ENCODE data around the gene FER.

FER gene

GRCh38 chr5:108925073-108925472 lies 177.4 kb downstream of the FER start:
- Histone ChIP-seq H2AFZ (ENCODE audit: low read depth, low read length) (no peak overlapping the region), H3K4me3 (ENCODE audit: low read length) (no peak overlapping the region), H3K4me1 (ENCODE audit: insufficient read depth, low read length) (no peaks in the 10 kb centered on the region), H3K9me3 (ENCODE audit: low read length) (no peaks in the 10 kb centered on the region), H3K27me3 (ENCODE audit: insufficient read depth, low read length) (no peaks in the 10 kb centered on the region), H3K36me3 (ENCODE audit: insufficient read depth, low read length) (no peaks in the 10 kb centered on the region)

GRCh38 chr5:108930107-108930506 lies 182.4 kb downstream of the FER start:
- Histone ChIP-seq H3K4me3 (ENCODE audit: low read length) (no peak overlapping the region), H3K27me3 (ENCODE audit: insufficient read depth, low read length) (no peaks in the 10 kb centered on the region), H3K4me1 (ENCODE audit: insufficient read depth, low read length) (no peaks in the 10 kb centered on the region), H2AFZ (ENCODE audit: low read depth, low read length) (no peak overlapping the region), H3K9me3 (ENCODE audit: low read length) (peaks cover 2% of the 10 kb centered on the region), H3K36me3 (ENCODE audit: insufficient read depth, low read length) (no peaks in the 10 kb centered on the region)

GRCh38 chr5:108935611-108936010 lies 187.9 kb downstream of the FER start:
- Histone ChIP-seq H3K27me3 (ENCODE audit: insufficient read depth, low read length) (no peaks in the 10 kb centered on the region), H2AFZ (ENCODE audit: low read depth, low read length) (no peak overlapping the region), H3K36me3 (ENCODE audit: insufficient read depth, low read length) (no peaks in the 10 kb centered on the region), H3K4me1 (ENCODE audit: insufficient read depth, low read length) (no peaks in the 10 kb centered on the region), H3K4me3 (ENCODE audit: low read length) (no peak overlapping the region), H3K9me3 (ENCODE audit: low read length) (peaks cover 2% of the 10 kb centered on the region)

- Histone ChIP-seq H2AFZ (ENCODE audit: low read depth, low read length) (no peak overlapping the region), H3K4me3 (ENCODE audit: low read length) (no peak overlapping the region), H3K9me3 (ENCODE audit: low read length) (peaks cover 2% of the 10 kb centered on the region)
Measured at GRCh38 chr5:108937221-108937620, 189.5 kb downstream of the FER start.

GRCh38 chr5:108940506-108940905 lies 192.8 kb downstream of the FER start:
- no peaks in the 10 kb centered on the region for H3K9me3 ChIP-seq (ENCODE audit: low read length)
- no peaks in the 10 kb centered on the region for H3K36me3 ChIP-seq (ENCODE audit: insufficient read depth, low read length)
- no peak overlapping the region for H2AFZ ChIP-seq (ENCODE audit: low read depth, low read length)
- no peaks in the 10 kb centered on the region for H3K4me1 ChIP-seq (ENCODE audit: insufficient read depth, low read length)
- no peaks in the 10 kb centered on the region for H3K27me3 ChIP-seq (ENCODE audit: insufficient read depth, low read length)
- H3K4me3 ChIP-seq (ENCODE audit: low read length) = no peak overlapping the region

More at GRCh38 chr5:108937221-108937620, 189.5 kb downstream of the FER start:
- H3K27me3 ChIP-seq (ENCODE audit: insufficient read depth, low read length) = no peaks in the 10 kb centered on the region
- no peaks in the 10 kb centered on the region for H3K4me1 ChIP-seq (ENCODE audit: insufficient read depth, low read length)
- no peaks in the 10 kb centered on the region for H3K36me3 ChIP-seq (ENCODE audit: insufficient read depth, low read length)

GRCh38 chr5:108941746-108942145 lies 194.0 kb downstream of the FER start:
- no peak overlapping the region for H3K4me3 ChIP-seq (ENCODE audit: low read length)
- no peak overlapping the region for H2AFZ ChIP-seq (ENCODE audit: low read depth, low read length)
- H3K27me3 ChIP-seq (ENCODE audit: insufficient read depth, low read length) = no peaks in the 10 kb centered on the region
- no peaks in the 10 kb centered on the region for H3K4me1 ChIP-seq (ENCODE audit: insufficient read depth, low read length)
- H3K36me3 ChIP-seq (ENCODE audit: insufficient read depth, low read length) = no peaks in the 10 kb centered on the region
- H3K9me3 ChIP-seq (ENCODE audit: low read length) = no peaks in the 10 kb centered on the region

- Histone ChIP-seq H2AFZ (ENCODE audit: low read depth, low read length) (no peak overlapping the region), H3K9me3 (ENCODE audit: low read length) (no peaks in the 10 kb centered on the region), H3K27me3 (ENCODE audit: insufficient read depth, low read length) (no peaks in the 10 kb centered on the region), H3K36me3 (ENCODE audit: insufficient read depth, low read length) (no peaks in the 10 kb centered on the region), H3K4me1 (ENCODE audit: insufficient read depth, low read length) (no peaks in the 10 kb centered on the region), H3K4me3 (ENCODE audit: low read length) (no peak overlapping the region)
Measured at GRCh38 chr5:108942701-108943100, 195.0 kb downstream of the FER start.

- no peaks in the 10 kb centered on the region for H3K9me3 ChIP-seq (ENCODE audit: low read length)
- no peak overlapping the region for H2AFZ ChIP-seq (ENCODE audit: low read depth, low read length)
- no peaks in the 10 kb centered on the region for H3K27me3 ChIP-seq (ENCODE audit: insufficient read depth, low read length)
- H3K4me3 ChIP-seq (ENCODE audit: low read length) = no peak overlapping the region
- H3K36me3 ChIP-seq (ENCODE audit: insufficient read depth, low read length) = no peaks in the 10 kb centered on the region
- H3K4me1 ChIP-seq (ENCODE audit: insufficient read depth, low read length) = no peaks in the 10 kb centered on the region
Measured at GRCh38 chr5:108945094-108945493, 197.4 kb downstream of the FER start.

- no peaks in the 10 kb centered on the region for H3K27me3 ChIP-seq (ENCODE audit: insufficient read depth, low read length)
- no peak overlapping the region for H2AFZ ChIP-seq (ENCODE audit: low read depth, low read length)
- H3K36me3 ChIP-seq (ENCODE audit: insufficient read depth, low read length) = no peaks in the 10 kb centered on the region
- no peaks in the 10 kb centered on the region for H3K4me1 ChIP-seq (ENCODE audit: insufficient read depth, low read length)
- no peak overlapping the region for H3K4me3 ChIP-seq (ENCODE audit: low read length)
- no peaks in the 10 kb centered on the region for H3K9me3 ChIP-seq (ENCODE audit: low read length)
Measured at GRCh38 chr5:108946008-108946407, 198.3 kb downstream of the FER start.

- Histone ChIP-seq H3K36me3 (ENCODE audit: insufficient read depth, low read length) (no peaks in the 10 kb centered on the region), H3K4me3 (ENCODE audit: low read length) (no peak overlapping the region), H3K9me3 (ENCODE audit: low read length) (no peaks in the 10 kb centered on the region), H3K27me3 (ENCODE audit: insufficient read depth, low read length) (no peaks in the 10 kb centered on the region), H2AFZ (ENCODE audit: low read depth, low read length) (no peak overlapping the region), H3K4me1 (ENCODE audit: insufficient read depth, low read length) (no peaks in the 10 kb centered on the region)
Measured at GRCh38 chr5:108947164-108947563, 199.5 kb downstream of the FER start.

- no peaks in the 10 kb centered on the region for H3K4me1 ChIP-seq (ENCODE audit: insufficient read depth, low read length)
- H3K9me3 ChIP-seq (ENCODE audit: low read length) = no peaks in the 10 kb centered on the region
- H3K27me3 ChIP-seq (ENCODE audit: insufficient read depth, low read length) = no peaks in the 10 kb centered on the region
- no peaks in the 10 kb centered on the region for H3K36me3 ChIP-seq (ENCODE audit: insufficient read depth, low read length)
- H2AFZ ChIP-seq (ENCODE audit: low read depth, low read length) = no peak overlapping the region
- H3K4me3 ChIP-seq (ENCODE audit: low read length) = no peak overlapping the region
Measured at GRCh38 chr5:108950276-108950675, 202.6 kb downstream of the FER start.

- Histone ChIP-seq H3K27me3 (ENCODE audit: insufficient read depth, low read length) (no peaks in the 10 kb centered on the region), H3K4me1 (ENCODE audit: insufficient read depth, low read length) (no peaks in the 10 kb centered on the region), H2AFZ (ENCODE audit: low read depth, low read length) (no peak overlapping the region), H3K4me3 (ENCODE audit: low read length) (no peak overlapping the region), H3K36me3 (ENCODE audit: insufficient read depth, low read length) (no peaks in the 10 kb centered on the region), H3K9me3 (ENCODE audit: low read length) (no peaks in the 10 kb centered on the region)
Measured at GRCh38 chr5:108953940-108954339, 206.2 kb downstream of the FER start.

GRCh38 chr5:108957333-108957732 lies 209.6 kb downstream of the FER start:
- H3K4me1 ChIP-seq (ENCODE audit: insufficient read depth, low read length) = no peaks in the 10 kb centered on the region
- H3K9me3 ChIP-seq (ENCODE audit: low read length) = no peaks in the 10 kb centered on the region
- H3K4me3 ChIP-seq (ENCODE audit: low read length) = no peak overlapping the region
- H2AFZ ChIP-seq (ENCODE audit: low read depth, low read length) = no peak overlapping the region
- H3K36me3 ChIP-seq (ENCODE audit: insufficient read depth, low read length) = no peaks in the 10 kb centered on the region
- H3K27me3 ChIP-seq (ENCODE audit: insufficient read depth, low read length) = no peaks in the 10 kb centered on the region

GRCh38 chr5:108966910-108967309 lies 219.2 kb downstream of the FER start:
- Histone ChIP-seq H3K4me1 (ENCODE audit: insufficient read depth, low read length) (no peaks in the 10 kb centered on the region), H3K4me3 (ENCODE audit: low read length) (no peak overlapping the region), H2AFZ (ENCODE audit: low read depth, low read length) (no peak overlapping the region), H3K27me3 (ENCODE audit: insufficient read depth, low read length) (no peaks in the 10 kb centered on the region), H3K9me3 (ENCODE audit: low read length) (peaks cover 6% of the 10 kb centered on the region), H3K36me3 (ENCODE audit: insufficient read depth, low read length) (no peaks in the 10 kb centered on the region)
